Mononuclear cell (primary cell): ENCODE results near the gene PIK3R6. TPM values are rescaled to one million over a fixed set of nuclear protein-coding genes. Genes with fewer than 3 reads are reported as not detected.

Source experiments
- H3K27me3 ChIP-seq: 2 replicates; pipeline ENCODE4 v1.6.0; 2011; ENCODE audit warnings: low read length, control low read depth; ENCODE audit not compliant: insufficient read depth
- H3K4me1 ChIP-seq: 2 replicates; pipeline ENCODE4 v1.5.1; 2011; ENCODE audit warnings: mild to moderate bottlenecking, low read length, control low read depth; ENCODE audit not compliant: insufficient read depth
- H3K4me3 ChIP-seq: 2 replicates; pipeline ENCODE4 v1.5.1; 2011; ENCODE audit warnings: mild to moderate bottlenecking, low read length, moderate library complexity
- H3K9me3 ChIP-seq: 2 replicates; pipeline ENCODE4 v1.5.1; 2011; ENCODE audit warnings: low read depth, mild to moderate bottlenecking, control low read depth, low read length
- total RNA-seq: library from RNA; depleted of rRNA; stranded (reverse); fragments of >200 nt; gene quantifications from one replicate; pipeline ENCODE4 v1.2.3, GENCODE V29; 2012

The PIK3R6 gene
- total RNA-seq, 1 donor = 1.5 TPM

- Histone ChIP-seq H3K27me3 (no peaks in the 10 kb centered on the region), H3K9me3 (no peaks in the 10 kb centered on the region), H3K4me3 (no peak overlapping the region), H3K4me1 (peaks cover 69% of the 10 kb centered on the region)
These were observed 31.2 kb upstream of the PIK3R6 start for GRCh38 chr17:8898636-8899035.

- H3K9me3 ChIP-seq = no peaks in the 10 kb centered on the region
- no peak overlapping the region for H3K4me3 ChIP-seq
- H3K4me1 ChIP-seq = peaks cover 69% of the 10 kb centered on the region
- H3K27me3 ChIP-seq = no peaks in the 10 kb centered on the region
These were observed 30.7 kb upstream of the PIK3R6 start for GRCh38 chr17:8898126-8898525.

- Histone ChIP-seq H3K4me1 (peaks cover 69% of the 10 kb centered on the region), H3K27me3 (no peaks in the 10 kb centered on the region), H3K4me3 (no peak overlapping the region), H3K9me3 (no peaks in the 10 kb centered on the region)
These were observed 29.5 kb upstream of the PIK3R6 start for GRCh38 chr17:8896641-8897635.

GRCh38 chr17:8896087-8896486, 28.6 kb upstream of the PIK3R6 start:
- no peaks in the 10 kb centered on the region for H3K27me3 ChIP-seq
- no peaks in the 10 kb centered on the region for H3K9me3 ChIP-seq
- H3K4me3 ChIP-seq = no peak overlapping the region
- peaks cover 61% of the 10 kb centered on the region for H3K4me1 ChIP-seq

- Histone ChIP-seq H3K9me3 (no peaks in the 10 kb centered on the region), H3K27me3 (no peaks in the 10 kb centered on the region), H3K4me1 (peaks cover 50% of the 10 kb centered on the region), H3K4me3 (no peak overlapping the region)
These were observed 27.5 kb upstream of the PIK3R6 start for GRCh38 chr17:8894673-8895578.

GRCh38 chr17:8894202-8894671, 26.8 kb upstream of the PIK3R6 start:
- Histone ChIP-seq H3K9me3 (no peaks in the 10 kb centered on the region), H3K4me3 (no peak overlapping the region), H3K27me3 (no peaks in the 10 kb centered on the region), H3K4me1 (peaks cover 43% of the 10 kb centered on the region)

- Histone ChIP-seq H3K4me3 (no peak overlapping the region), H3K9me3 (no peaks in the 10 kb centered on the region), H3K4me1 (peaks cover 38% of the 10 kb centered on the region), H3K27me3 (no peaks in the 10 kb centered on the region)
These were observed 26.2 kb upstream of the PIK3R6 start for GRCh38 chr17:8893621-8894201.

GRCh38 chr17:8893059-8893458, 25.6 kb upstream of the PIK3R6 start:
- no peaks in the 10 kb centered on the region for H3K9me3 ChIP-seq
- no peaks in the 10 kb centered on the region for H3K27me3 ChIP-seq
- H3K4me1 ChIP-seq = peaks cover 31% of the 10 kb centered on the region
- no peak overlapping the region for H3K4me3 ChIP-seq

- no peak overlapping the region for H3K4me3 ChIP-seq
- no peaks in the 10 kb centered on the region for H3K9me3 ChIP-seq
- H3K4me1 ChIP-seq = peaks cover 24% of the 10 kb centered on the region
- no peaks in the 10 kb centered on the region for H3K27me3 ChIP-seq
These were observed 24.8 kb upstream of the PIK3R6 start for GRCh38 chr17:8892338-8892690.

- no peak overlapping the region for H3K4me3 ChIP-seq
- H3K9me3 ChIP-seq = no peaks in the 10 kb centered on the region
- peaks cover 8% of the 10 kb centered on the region for H3K4me1 ChIP-seq
- no peaks in the 10 kb centered on the region for H3K27me3 ChIP-seq
These were observed 23.2 kb upstream of the PIK3R6 start for GRCh38 chr17:8890671-8891070.

- Histone ChIP-seq H3K27me3 (no peaks in the 10 kb centered on the region), H3K4me3 (no peak overlapping the region), H3K4me1 (no peaks in the 10 kb centered on the region), H3K9me3 (no peaks in the 10 kb centered on the region)
These were observed 22.2 kb upstream of the PIK3R6 start for GRCh38 chr17:8889458-8890210.

GRCh38 chr17:8888704-8889302, 21.3 kb upstream of the PIK3R6 start:
- Histone ChIP-seq H3K27me3 (no peaks in the 10 kb centered on the region), H3K4me1 (no peaks in the 10 kb centered on the region), H3K9me3 (no peaks in the 10 kb centered on the region), H3K4me3 (no peak overlapping the region)

GRCh38 chr17:8887834-8888703, 20.6 kb upstream of the PIK3R6 start:
- H3K27me3 ChIP-seq = no peaks in the 10 kb centered on the region
- H3K4me1 ChIP-seq = no peaks in the 10 kb centered on the region
- H3K4me3 ChIP-seq = no peak overlapping the region
- H3K9me3 ChIP-seq = no peaks in the 10 kb centered on the region
